Stomach (tissue), 4 donors: ENCODE measurements around the gene PAX4.
A peak's percentile ranks its signal among the peaks of the same experiment; 100 is the strongest.

Experiments
- POLR2A ChIP-seq, 4 donors: fragments of 450-650 bp; IDR thresholded peaks; one replicate each; pipeline ENCODE4 v1.6.1; 2016; ENCODE audit warnings: antibody characterized with exemption in 4 of 4, control low read depth in 2 of 4, mild to moderate bottlenecking in 1 of 4, moderate library complexity in 1 of 4
- POLR2AphosphoS5 ChIP-seq, 3 donors: sonication (generic); formaldehyde crosslinking; IDR thresholded peaks; one replicate each; pipeline ENCODE4 v1.6.1; 2016; ENCODE audit warnings: antibody characterized with exemption in 3 of 3
- TF ChIP-seq, protein P1 (sequence below), 7 experiments: fragments of 450-650 bp in 4 of 7; fragments of 200-600 bp in 3 of 7; sonication (generic) in 3 of 7; IDR thresholded peaks; one replicate each; pipeline ENCODE4 v1.5.1; 2016 to 2019; ENCODE audit warnings: antibody characterized with exemption in 7 of 7, control low read depth in 2 of 7, mild to moderate bottlenecking in 1 of 7

- TF ChIP-seq, protein P1, sequence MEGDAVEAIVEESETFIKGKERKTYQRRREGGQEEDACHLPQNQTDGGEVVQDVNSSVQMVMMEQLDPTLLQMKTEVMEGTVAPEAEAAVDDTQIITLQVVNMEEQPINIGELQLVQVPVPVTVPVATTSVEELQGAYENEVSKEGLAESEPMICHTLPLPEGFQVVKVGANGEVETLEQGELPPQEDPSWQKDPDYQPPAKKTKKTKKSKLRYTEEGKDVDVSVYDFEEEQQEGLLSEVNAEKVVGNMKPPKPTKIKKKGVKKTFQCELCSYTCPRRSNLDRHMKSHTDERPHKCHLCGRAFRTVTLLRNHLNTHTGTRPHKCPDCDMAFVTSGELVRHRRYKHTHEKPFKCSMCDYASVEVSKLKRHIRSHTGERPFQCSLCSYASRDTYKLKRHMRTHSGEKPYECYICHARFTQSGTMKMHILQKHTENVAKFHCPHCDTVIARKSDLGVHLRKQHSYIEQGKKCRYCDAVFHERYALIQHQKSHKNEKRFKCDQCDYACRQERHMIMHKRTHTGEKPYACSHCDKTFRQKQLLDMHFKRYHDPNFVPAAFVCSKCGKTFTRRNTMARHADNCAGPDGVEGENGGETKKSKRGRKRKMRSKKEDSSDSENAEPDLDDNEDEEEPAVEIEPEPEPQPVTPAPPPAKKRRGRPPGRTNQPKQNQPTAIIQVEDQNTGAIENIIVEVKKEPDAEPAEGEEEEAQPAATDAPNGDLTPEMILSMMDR (IDR thresholded peaks at IDR 0.05), result peak in 1 of 7 experiments; percentile 28
- TF ChIP-seq POLR2A (IDR thresholded peaks at IDR 0.05) (no peak), POLR2AphosphoS5 (IDR thresholded peaks at IDR 0.05) (no peak)
Measured at GRCh38 chr7:127629268-127629854, 11.4 kb upstream of the PAX4 start.
